Gastrocnemius medialis (tissue), 4 donors: ENCODE results near the gene TNFAIP8. TPM values are rescaled to one million over a fixed set of nuclear protein-coding genes. Genes with fewer than 3 reads are reported as not detected.

Experiments used
- ATAC-seq, 2 donors: fragments of 150-250 bp; one replicate each; pipeline ENCODE4 v1.9.1; 2016
- DNase-seq, 2 donors: peaks; one replicate each; pipeline ENCODE4 v3.0.0-alpha.2; 2019
- H3K27ac ChIP-seq, 4 donors: fragments of 200-600 bp; sonication (generic); 1 replicate in 1 of 4; 2 replicates in 3 of 4; pipeline ENCODE4 v1.5.1; 2016 to 2018; ENCODE audit warnings: mild to moderate bottlenecking in 2 of 4, moderate library complexity in 1 of 4
- H3K27me3 ChIP-seq, 3 donors: fragments of 200-600 bp; sonication (generic) in 2 of 3; 1 replicate in 1 of 3; 2 replicates in 2 of 3; pipeline versions ENCODE4 v1.5.1 to v1.6.0; 2016 to 2019; ENCODE audit warnings: mild to moderate bottlenecking in 1 of 3, moderate library complexity in 1 of 3
- H3K36me3 ChIP-seq, 2 donors: fragments of 200-600 bp; sonication (generic) in 1 of 2; one replicate each; pipeline ENCODE4 v1.5.1; 2017 to 2018
- H3K4me1 ChIP-seq, 2 donors: fragments of 200-600 bp; sonication (generic) in 1 of 2; one replicate each; pipeline ENCODE4 v1.5.1; 2016 to 2017; ENCODE audit warnings: mild to moderate bottlenecking in 2 of 2
- H3K4me3 ChIP-seq, 4 donors: fragments of 200-600 bp; sonication (generic) in 3 of 4; 1 replicate in 1 of 4; 2 replicates in 3 of 4; pipeline ENCODE4 v1.5.1; 2016 to 2019; ENCODE audit warnings: mild to moderate bottlenecking in 2 of 4
- H3K9me3 ChIP-seq, 3 donors: fragments of 200-600 bp; sonication (generic) in 2 of 3; 1 replicate in 1 of 3; 2 replicates in 2 of 3; pipeline ENCODE4 v1.5.1; 2016 to 2019
- CTCF ChIP-seq, 5 experiments: fragments of 450-650 bp in 3 of 5; fragments of 200-600 bp in 2 of 5; sonication (generic) in 2 of 5; IDR thresholded peaks in 4 of 5; conservative IDR thresholded peaks in 1 of 5; 1 replicate in 4 of 5; 2 replicates in 1 of 5; pipeline ENCODE4 v1.5.1; 2016 to 2019; ENCODE audit warnings: antibody characterized with exemption in 5 of 5, mild to moderate bottlenecking in 3 of 5, moderate library complexity in 3 of 5
- POLR2A ChIP-seq, 2 donors: fragments of 450-650 bp; IDR thresholded peaks; one replicate each; pipeline ENCODE4 v1.6.1; 2017; ENCODE audit warnings: antibody characterized with exemption in 2 of 2, mild to moderate bottlenecking in 2 of 2, moderate library complexity in 2 of 2
- in situ Hi-C, 4 donors: fragments of 200-750 bp; cut with MboI; loops; one replicate each; pipeline versions ENCODE4 v1.15.0 to v1.8.0; 2017; ENCODE audit warnings: low sequenced_read_pairs in 4 of 4
- intact Hi-C: fragments of 100-400 bp; cut with DNase I; formaldehyde crosslinking; loops from one replicate; pipeline ENCODE4 v1.15.1; 2023; ENCODE audit warnings: low total_unique reads
- total RNA-seq, 4 donors: library from RNA; depleted of rRNA; stranded (reverse); fragments of >200 nt; gene quantifications; one replicate each; pipeline versions ENCODE4 v1.1.0 to v1.2.3, GENCODE V29; 2016

TNFAIP8 gene
- total RNA-seq, 4 donors from 2014 or later: 0.20 to 5.8 (median 2.0) TPM

- Histone ChIP-seq H3K4me3 (no peak overlapping the region), H3K36me3 (no peaks in the 10 kb centered on the region), H3K27ac (no peak overlapping the region), H3K4me1 (no peaks in the 10 kb centered on the region), H3K27me3 (no peaks in the 10 kb centered on the region), H3K9me3 (no peaks in the 10 kb centered on the region)
- ATAC-seq (no peak), DNase-seq (no peak)
- TF ChIP-seq CTCF (IDR thresholded peaks at IDR 0.05 in 4 of 5, conservative IDR thresholded peaks at IDR 0.05 in 1 of 5) (no peak), POLR2A (IDR thresholded peaks at IDR 0.05) (no peak)
- intact Hi-C loops: no loop called here
- in situ Hi-C loops: no loop called here
These were observed 39.7 kb upstream of the TNFAIP8 start for GRCh38 chr5:119316086-119316485.

GRCh38 chr5:119316906-119317305, 38.9 kb upstream of the TNFAIP8 start:
- intact Hi-C loops (no loop called here), in situ Hi-C loops (no loop called here)
- ATAC-seq (no peak), DNase-seq (no peak)
- Histone ChIP-seq H3K27ac (no peak overlapping the region), H3K4me1 (no peaks in the 10 kb centered on the region), H3K9me3 (no peaks in the 10 kb centered on the region), H3K4me3 (no peak overlapping the region), H3K36me3 (no peaks in the 10 kb centered on the region), H3K27me3 (no peaks in the 10 kb centered on the region)
- TF ChIP-seq POLR2A (IDR thresholded peaks at IDR 0.05) (no peak), CTCF (IDR thresholded peaks at IDR 0.05 in 4 of 5, conservative IDR thresholded peaks at IDR 0.05 in 1 of 5) (no peak)

GRCh38 chr5:119318256-119318894, 37.4 kb upstream of the TNFAIP8 start:
- Histone ChIP-seq H3K27ac (no peak overlapping the region), H3K4me1 (peaks cover 0 to 2% of the 10 kb centered on the region in 2 donors), H3K27me3 (no peaks in the 10 kb centered on the region), H3K4me3 (no peak overlapping the region), H3K9me3 (no peaks in the 10 kb centered on the region), H3K36me3 (no peaks in the 10 kb centered on the region)
- TF ChIP-seq CTCF (IDR thresholded peaks at IDR 0.05 in 4 of 5, conservative IDR thresholded peaks at IDR 0.05 in 1 of 5) (no peak), POLR2A (IDR thresholded peaks at IDR 0.05) (no peak)
- in situ Hi-C loops (no loop called here), intact Hi-C loops (no loop called here)
- ATAC-seq: no peak
- DNase-seq: no peak

- ATAC-seq (no peak), DNase-seq (no peak)
- intact Hi-C loops (no loop called here), in situ Hi-C loops (no loop called here)
- Histone ChIP-seq H3K4me3 (no peak overlapping the region), H3K9me3 (no peaks in the 10 kb centered on the region), H3K27me3 (no peaks in the 10 kb centered on the region), H3K4me1 (peaks cover 0 to 5% of the 10 kb centered on the region in 2 donors), H3K36me3 (no peaks in the 10 kb centered on the region), H3K27ac (no peak overlapping the region)
- TF ChIP-seq POLR2A (IDR thresholded peaks at IDR 0.05) (no peak), CTCF (IDR thresholded peaks at IDR 0.05 in 4 of 5, conservative IDR thresholded peaks at IDR 0.05 in 1 of 5) (no peak)
These were observed 36.4 kb upstream of the TNFAIP8 start for GRCh38 chr5:119319401-119319800.

- Histone ChIP-seq H3K4me1 (peaks cover 0 to 5% of the 10 kb centered on the region in 2 donors), H3K36me3 (no peaks in the 10 kb centered on the region), H3K9me3 (no peaks in the 10 kb centered on the region), H3K4me3 (no peak overlapping the region), H3K27me3 (no peaks in the 10 kb centered on the region), H3K27ac (no peak overlapping the region)
- ATAC-seq (no peak), DNase-seq (no peak)
- in situ Hi-C loops (no loop called here), intact Hi-C loops (no loop called here)
- TF ChIP-seq POLR2A (IDR thresholded peaks at IDR 0.05): no peak
- TF ChIP-seq CTCF (IDR thresholded peaks at IDR 0.05 in 4 of 5, conservative IDR thresholded peaks at IDR 0.05 in 1 of 5): no peak
These were observed 35.9 kb upstream of the TNFAIP8 start for GRCh38 chr5:119319890-119320289.
